T-helper 1 cell treated with Interleukin-12 subunit alpha and Interleukin-12 subunit beta and Interleukin-4 antibody, amounts not matched to agents 30 μg/mL and 1 μg/mL, for 36 hours (primary cell): ENCODE results near the gene RILP.

Experiments
- H3K27ac Mint-ChIP-seq: one replicate; pipeline ENCODE4 v1.8.0; 2021; ENCODE audit warnings: mild to moderate bottlenecking, mixed read lengths
- H3K27me3 Mint-ChIP-seq: one replicate; pipeline ENCODE4 v1.8.0; 2021; ENCODE audit warnings: low read depth, mixed read lengths
- H3K36me3 Mint-ChIP-seq: one replicate; pipeline ENCODE4 v1.8.0; 2021; ENCODE audit warnings: low read depth, mixed read lengths
- H3K4me1 Mint-ChIP-seq: one replicate; pipeline ENCODE4 v1.8.0; 2021; ENCODE audit warnings: low read depth, mixed read lengths
- H3K4me3 Mint-ChIP-seq: one replicate; pipeline ENCODE4 v1.8.0; 2021; ENCODE audit warnings: mild to moderate bottlenecking, moderate library complexity, mixed read lengths
- H3K9me3 Mint-ChIP-seq: one replicate; pipeline ENCODE4 v1.8.0; 2021; ENCODE audit warnings: mixed read lengths

The RILP gene

GRCh38 chr17:1606352-1606985, 43.2 kb downstream of the RILP start:
- Mint-ChIP-seq H3K4me1 (no peaks in the 10 kb centered on the region), H3K27me3 (peaks cover 5% of the 10 kb centered on the region), H3K36me3 (no peaks in the 10 kb centered on the region), H3K4me3 (no peak overlapping the region), H3K27ac (no peak overlapping the region), H3K9me3 (peaks cover 4% of the 10 kb centered on the region)

- peaks cover 5% of the 10 kb centered on the region for H3K27me3 Mint-ChIP-seq
- no peaks in the 10 kb centered on the region for H3K36me3 Mint-ChIP-seq
- H3K9me3 Mint-ChIP-seq, result peaks cover 4% of the 10 kb centered on the region
- no peaks in the 10 kb centered on the region for H3K4me1 Mint-ChIP-seq
- H3K27ac Mint-ChIP-seq, result no peak overlapping the region
- no peak overlapping the region for H3K4me3 Mint-ChIP-seq
These were observed 43.9 kb downstream of the RILP start for GRCh38 chr17:1605681-1606351.

- no peak overlapping the region for H3K4me3 Mint-ChIP-seq
- no peaks in the 10 kb centered on the region for H3K4me1 Mint-ChIP-seq
- H3K36me3 Mint-ChIP-seq, result no peaks in the 10 kb centered on the region
- H3K27ac Mint-ChIP-seq, result no peak overlapping the region
- peaks cover 4% of the 10 kb centered on the region for H3K9me3 Mint-ChIP-seq
- peaks cover 5% of the 10 kb centered on the region for H3K27me3 Mint-ChIP-seq
These were observed 44.7 kb downstream of the RILP start for GRCh38 chr17:1604831-1605528.

DNA sequence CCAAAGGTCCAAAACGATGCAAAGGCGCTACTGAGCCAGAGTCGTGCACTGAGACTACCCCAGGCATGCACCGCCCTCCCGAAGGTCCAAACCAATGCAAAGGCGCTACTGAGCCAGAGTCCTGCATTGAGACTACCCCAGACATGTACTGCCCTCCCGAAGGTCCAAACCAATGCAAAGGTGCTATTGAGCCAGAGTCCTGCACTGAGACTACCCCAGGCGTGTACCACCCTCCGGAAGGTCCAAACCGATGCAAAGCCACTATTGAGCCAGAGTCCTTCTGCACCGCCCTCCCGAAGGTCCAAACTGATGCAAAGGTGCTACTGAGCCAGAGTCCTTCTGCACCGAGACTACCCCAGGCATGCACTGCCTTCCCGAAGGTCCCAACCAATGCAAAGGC, 48.1 kb downstream of the RILP start:
- Mint-ChIP-seq H3K4me3 (no peak overlapping the region), H3K27me3 (peaks cover 5% of the 10 kb centered on the region), H3K9me3 (peaks cover 4% of the 10 kb centered on the region), H3K36me3 (no peaks in the 10 kb centered on the region), H3K4me1 (no peaks in the 10 kb centered on the region), H3K27ac (no peak overlapping the region)

DNA sequence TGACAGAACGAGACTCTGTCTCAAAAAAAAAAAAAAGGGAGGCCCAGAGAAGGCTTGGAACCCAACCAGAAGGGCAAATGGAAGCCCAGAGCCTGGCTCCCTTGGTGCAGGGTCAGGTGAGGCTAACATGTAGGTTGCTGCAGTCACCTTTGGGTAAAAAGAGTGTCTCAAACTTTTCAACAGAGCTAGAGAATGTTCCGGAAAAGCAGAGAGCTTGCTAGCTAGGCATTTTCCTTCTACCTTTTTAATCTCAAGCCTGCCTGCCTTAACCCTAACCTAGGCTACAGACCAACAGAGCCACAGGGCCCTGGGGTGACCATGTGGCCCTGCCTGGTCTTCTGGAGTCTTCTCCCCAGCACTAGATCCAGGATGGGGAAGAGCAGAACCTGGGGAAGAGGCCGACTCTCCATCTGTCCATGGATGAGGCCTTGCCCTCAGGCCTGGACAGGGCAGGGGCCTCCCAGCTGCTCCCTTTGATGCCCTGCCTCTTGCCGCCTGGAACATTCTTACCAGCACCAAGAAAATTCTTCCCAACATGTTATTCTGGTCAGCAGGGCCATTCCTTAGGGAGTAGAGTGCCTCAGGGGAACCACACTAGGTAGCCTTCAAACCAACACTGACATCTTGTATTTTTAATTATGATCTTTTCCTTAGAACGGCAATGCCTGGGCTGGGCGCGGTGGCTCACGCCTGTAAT, 51.1 kb downstream of the RILP start:
- H3K36me3 Mint-ChIP-seq, result no peaks in the 10 kb centered on the region
- H3K4me1 Mint-ChIP-seq, result no peaks in the 10 kb centered on the region
- no peaks in the 10 kb centered on the region for H3K27me3 Mint-ChIP-seq
- H3K4me3 Mint-ChIP-seq, result no peak overlapping the region
- no peak overlapping the region for H3K27ac Mint-ChIP-seq
- peaks cover 4% of the 10 kb centered on the region for H3K9me3 Mint-ChIP-seq

DNA sequence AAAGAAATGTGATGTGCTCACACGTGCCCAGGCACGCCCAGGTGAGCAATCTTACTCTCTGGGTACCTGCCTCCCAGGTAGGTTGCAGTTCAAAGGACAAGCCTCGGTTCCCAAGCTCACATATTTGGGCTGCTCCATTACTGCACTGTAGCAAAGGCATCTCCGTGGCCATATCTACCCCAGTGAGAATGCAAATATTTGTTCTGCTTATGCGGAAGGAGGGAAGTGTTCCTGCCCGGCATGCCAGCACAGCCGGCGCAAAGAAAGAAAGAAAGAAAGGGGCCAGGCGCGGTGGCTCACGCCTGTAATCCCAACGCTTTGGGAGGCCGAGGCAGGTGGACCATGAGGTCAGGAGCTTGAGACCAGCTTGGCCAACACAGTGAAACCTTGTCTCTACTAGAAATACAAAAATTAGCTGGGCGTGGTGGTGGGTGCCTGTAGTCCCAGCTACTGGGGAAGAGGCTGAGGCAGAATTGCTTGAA, 51.8 kb downstream of the RILP start:
- Mint-ChIP-seq H3K4me3 (no peak overlapping the region), H3K27me3 (no peaks in the 10 kb centered on the region), H3K27ac (no peak overlapping the region), H3K4me1 (no peaks in the 10 kb centered on the region), H3K36me3 (no peaks in the 10 kb centered on the region), H3K9me3 (peaks cover 4% of the 10 kb centered on the region)
